D721Med (cell line): ENCODE data around the gene GAA.
A peak's percentile ranks its signal among the peaks of the same experiment; 100 is the strongest.

Experiments
- DNase-seq: peaks from one replicate; pipeline ENCODE4 v3.0.0; 2011; ENCODE audit warnings: low spot score; ENCODE audit not compliant: insufficient read length
- FAIRE-seq: peaks from 2 replicates; lab custom pipeline; 2011; peaks lifted over from hg19 to GRCh38; lab: Jason Lieb, UNC
- TF ChIP-seq, protein P1 (sequence below): IDR thresholded peaks from 2 replicates; pipeline ENCODE4 v1.5.1; 2012; ENCODE audit warnings: mild to moderate bottlenecking, control low read depth; ENCODE audit not compliant: insufficient read depth; ENCODE audit errors: missing control alignments

GAA gene

DNA sequence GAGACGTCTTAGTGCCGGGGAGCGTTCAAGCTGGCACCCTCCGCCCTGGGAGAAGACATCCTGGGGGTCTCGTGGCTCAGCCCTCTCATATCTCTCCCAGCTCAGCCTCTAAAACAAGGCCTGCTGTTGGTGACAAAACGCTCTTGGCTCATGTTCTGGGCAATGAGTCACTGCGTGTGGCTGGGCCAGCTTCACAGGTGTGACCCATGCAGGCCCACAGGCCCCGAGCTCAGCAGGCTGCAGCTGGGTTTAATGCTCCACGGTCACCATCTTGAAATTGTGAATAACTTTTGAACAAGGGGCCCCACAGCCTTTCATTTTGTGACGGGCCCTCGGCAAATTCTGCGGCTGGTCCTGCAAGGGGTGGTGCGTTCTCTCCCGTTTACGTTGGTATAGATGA is 22.4 kb downstream of the GAA start:
- FAIRE-seq = no peak
- TF ChIP-seq, protein P1, sequence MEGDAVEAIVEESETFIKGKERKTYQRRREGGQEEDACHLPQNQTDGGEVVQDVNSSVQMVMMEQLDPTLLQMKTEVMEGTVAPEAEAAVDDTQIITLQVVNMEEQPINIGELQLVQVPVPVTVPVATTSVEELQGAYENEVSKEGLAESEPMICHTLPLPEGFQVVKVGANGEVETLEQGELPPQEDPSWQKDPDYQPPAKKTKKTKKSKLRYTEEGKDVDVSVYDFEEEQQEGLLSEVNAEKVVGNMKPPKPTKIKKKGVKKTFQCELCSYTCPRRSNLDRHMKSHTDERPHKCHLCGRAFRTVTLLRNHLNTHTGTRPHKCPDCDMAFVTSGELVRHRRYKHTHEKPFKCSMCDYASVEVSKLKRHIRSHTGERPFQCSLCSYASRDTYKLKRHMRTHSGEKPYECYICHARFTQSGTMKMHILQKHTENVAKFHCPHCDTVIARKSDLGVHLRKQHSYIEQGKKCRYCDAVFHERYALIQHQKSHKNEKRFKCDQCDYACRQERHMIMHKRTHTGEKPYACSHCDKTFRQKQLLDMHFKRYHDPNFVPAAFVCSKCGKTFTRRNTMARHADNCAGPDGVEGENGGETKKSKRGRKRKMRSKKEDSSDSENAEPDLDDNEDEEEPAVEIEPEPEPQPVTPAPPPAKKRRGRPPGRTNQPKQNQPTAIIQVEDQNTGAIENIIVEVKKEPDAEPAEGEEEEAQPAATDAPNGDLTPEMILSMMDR = no peak

DNA sequence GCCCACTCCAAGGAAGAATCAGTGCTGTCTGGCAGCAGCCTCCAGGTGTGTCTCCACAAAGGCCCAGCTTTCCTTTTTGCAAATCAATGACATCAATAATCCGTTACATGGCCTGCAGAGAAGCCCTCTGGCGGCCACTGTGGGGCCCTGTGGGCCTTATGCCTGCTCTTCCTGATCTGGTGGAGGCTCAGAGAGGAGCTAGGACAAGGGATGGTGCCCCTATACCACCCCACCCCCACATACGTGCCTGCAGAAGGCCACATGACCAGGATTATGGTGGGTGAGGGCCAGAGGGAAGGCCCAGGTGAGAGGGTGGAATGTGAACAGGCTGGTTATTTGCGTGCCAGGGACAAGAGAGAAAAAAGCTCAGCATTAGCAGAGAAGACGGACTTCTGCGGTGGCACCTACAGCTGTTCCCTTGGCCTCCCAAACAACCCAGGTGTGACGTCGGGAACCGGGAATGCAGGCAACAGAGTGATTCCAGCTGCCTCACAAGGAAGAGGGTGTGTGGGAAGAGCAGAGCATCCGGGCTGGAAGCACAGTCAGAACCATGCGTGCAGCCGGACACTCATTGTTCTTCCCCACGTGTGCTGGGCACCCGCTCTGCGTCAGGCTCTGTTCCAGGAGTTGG is 23.1 kb downstream of the GAA start:
- no peak for FAIRE-seq

More for the DNA sequence above, 22.4 kb downstream of the GAA start:
- no peak for DNase-seq

DNA sequence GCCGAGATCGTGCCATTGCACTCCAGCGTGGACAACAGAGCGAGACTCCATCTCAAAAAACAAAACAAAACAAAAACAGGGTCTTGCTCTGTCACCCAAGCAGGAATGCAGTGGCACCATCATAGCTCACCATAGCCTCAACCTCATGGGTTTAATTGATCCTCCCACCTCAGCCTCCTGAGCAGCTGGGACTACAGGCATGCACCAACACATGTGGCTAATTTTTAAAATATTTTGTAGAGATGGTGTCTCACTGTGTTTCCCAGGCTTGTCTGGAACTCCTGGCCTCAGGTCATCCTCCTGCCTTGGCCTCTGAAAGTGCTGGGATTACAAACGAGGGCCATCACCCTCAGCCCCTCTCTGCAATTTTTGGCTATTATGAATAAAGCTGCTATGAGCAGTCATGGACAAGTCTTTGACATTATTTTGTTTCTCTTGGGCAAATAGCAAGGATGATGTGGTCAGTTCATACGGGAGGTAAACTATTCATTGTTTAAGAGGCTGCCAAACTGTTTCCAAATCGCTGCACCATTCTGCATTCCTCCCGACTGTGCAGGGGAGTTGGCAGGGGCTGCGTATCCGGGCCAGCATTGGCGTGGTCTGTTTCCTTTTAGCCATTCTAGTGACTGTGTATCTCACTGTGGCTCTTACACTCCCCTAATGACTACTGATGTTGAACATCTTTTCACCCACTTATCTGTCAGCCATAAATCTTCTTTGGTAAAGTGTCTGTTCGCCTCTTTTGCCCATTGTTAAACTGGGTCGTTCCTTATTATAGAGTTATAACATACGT is 24.5 kb downstream of the GAA start:
- DNase-seq = no peak
- TF ChIP-seq, protein P1 = no peak
- FAIRE-seq = no peak

More for the DNA sequence above, 23.1 kb downstream of the GAA start:
- TF ChIP-seq, protein P1 = peak; percentile 55
- DNase-seq = no peak

DNA sequence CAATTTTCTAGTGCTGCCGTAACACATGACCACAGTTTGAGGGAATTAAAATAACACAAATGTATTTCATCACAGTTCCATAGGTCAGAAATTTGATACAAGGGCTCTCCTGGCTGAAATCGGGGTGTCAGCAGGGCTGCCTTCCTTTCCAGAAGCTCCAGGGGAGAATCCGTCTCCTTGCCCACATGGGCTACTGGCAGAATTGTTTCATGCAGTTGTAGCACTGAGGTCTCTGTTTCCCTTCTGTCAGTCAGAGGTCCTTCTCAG is 25.0 kb downstream of the GAA start:
- DNase-seq = no peak
- TF ChIP-seq, protein P1 = no peak
- no peak for FAIRE-seq

DNA sequence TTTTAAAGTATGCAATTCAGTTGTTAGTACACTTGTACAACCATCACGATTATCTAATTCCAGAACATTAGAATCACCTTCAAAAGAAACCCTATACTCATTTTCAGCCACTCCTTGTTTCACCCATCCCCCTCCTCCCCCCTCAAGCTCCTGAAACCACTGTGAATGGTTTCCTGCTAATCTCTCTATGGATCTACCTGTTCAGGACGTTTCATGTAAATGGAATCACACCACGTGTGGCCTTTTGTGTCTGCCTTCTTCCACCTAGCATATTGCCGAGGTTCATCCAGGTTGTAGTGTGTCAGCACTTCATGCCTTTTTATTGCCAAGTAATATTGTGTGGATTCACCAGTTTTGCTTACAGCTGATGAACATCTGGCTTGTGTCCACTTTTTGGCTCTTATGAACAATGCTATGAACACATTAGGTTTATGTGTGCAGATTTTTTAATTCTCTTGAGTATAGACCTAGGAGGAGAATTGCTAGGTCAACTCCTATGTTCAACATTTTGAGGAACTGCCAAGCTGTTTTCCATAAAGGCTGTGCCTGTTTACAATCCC is 27.7 kb downstream of the GAA start:
- no peak for FAIRE-seq
- DNase-seq = no peak
- TF ChIP-seq, protein P1 = no peak

DNA sequence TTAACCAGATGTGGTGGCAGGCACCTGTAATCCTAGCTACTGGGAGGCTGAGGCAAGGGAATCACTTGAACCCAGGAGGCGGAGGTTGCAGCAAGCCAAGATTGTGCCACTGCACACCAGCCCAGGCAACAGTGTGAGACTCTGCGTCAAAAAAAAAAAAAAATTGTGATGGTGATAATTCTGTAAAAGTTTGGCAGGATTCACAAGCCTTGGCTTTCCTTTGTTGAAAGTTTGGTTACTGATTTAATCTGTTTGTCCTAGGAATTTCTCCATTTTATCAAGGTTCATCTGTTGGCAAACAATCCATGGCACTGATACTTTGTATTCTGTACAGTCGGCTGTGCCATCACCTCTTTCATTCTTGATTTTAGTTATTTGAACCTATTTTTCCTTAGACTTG is 29.6 kb downstream of the GAA start:
- FAIRE-seq = no peak
- TF ChIP-seq, protein P1 = no peak
- no peak for DNase-seq
